HG03460 (cell line): ENCODE data around the gene SMG9.

Experiments
- ATAC-seq: cut with Tn5 transposase; IDR thresholded peaks from one replicate; pipeline ENCODE4 v1.9.1; 2021; ENCODE audit not compliant: unreplicated experiment

SMG9 gene

GRCh38 chr19:43754503-43755255 lies at the start of gene SMG9:
SMG9 (minus strand) TSS chr19:43754962; CDS start chr19:43750741, 4,221 bp downstream.
- peak; percentile 61 for ATAC-seq

- no peak for ATAC-seq
These were observed 49.7 kb upstream of the SMG9 start for GRCh38 chr19:43804432-43804831.

GRCh38 chr19:43802216-43802951 lies 47.6 kb upstream of the SMG9 start, which contains the start of gene LYPD5:
LYPD5 (minus strand) TSS chr19:43802447; CDS start chr19:43802380, 67 bp downstream.
- ATAC-seq = no peak

GRCh38 chr19:43799502-43800142 lies 44.9 kb upstream of the SMG9 start:
- ATAC-seq = no peak

GRCh38 chr19:43798546-43799409 lies 44.0 kb upstream of the SMG9 start:
- ATAC-seq = no peak

- ATAC-seq = no peak
These were observed 43.3 kb upstream of the SMG9 start for GRCh38 chr19:43798026-43798545.

- no peak for ATAC-seq
These were observed 42.8 kb upstream of the SMG9 start for GRCh38 chr19:43797556-43797955.

- no peak for ATAC-seq
These were observed 42.4 kb upstream of the SMG9 start for GRCh38 chr19:43797118-43797517.

GRCh38 chr19:43790587-43790986 lies 35.8 kb upstream of the SMG9 start:
- no peak for ATAC-seq

- ATAC-seq = no peak
These were observed 34.3 kb upstream of the SMG9 start for GRCh38 chr19:43789029-43789428.

- no peak for ATAC-seq
These were observed 31.9 kb upstream of the SMG9 start for GRCh38 chr19:43786665-43787064.

- ATAC-seq = no peak
These were observed 30.4 kb upstream of the SMG9 start for GRCh38 chr19:43784981-43785808.

GRCh38 chr19:43784241-43784980 lies 29.6 kb upstream of the SMG9 start:
- ATAC-seq = no peak

- no peak for ATAC-seq
These were observed 28.9 kb upstream of the SMG9 start for GRCh38 chr19:43783636-43784035.

GRCh38 chr19:43782689-43783231 lies 28.0 kb upstream of the SMG9 start:
- no peak for ATAC-seq

GRCh38 chr19:43782311-43782660 lies 27.5 kb upstream of the SMG9 start:
- no peak for ATAC-seq

GRCh38 chr19:43781630-43782310 lies 27.0 kb upstream of the SMG9 start:
- no peak for ATAC-seq
